ENCODE results near the gene DGKB.

DNA sequence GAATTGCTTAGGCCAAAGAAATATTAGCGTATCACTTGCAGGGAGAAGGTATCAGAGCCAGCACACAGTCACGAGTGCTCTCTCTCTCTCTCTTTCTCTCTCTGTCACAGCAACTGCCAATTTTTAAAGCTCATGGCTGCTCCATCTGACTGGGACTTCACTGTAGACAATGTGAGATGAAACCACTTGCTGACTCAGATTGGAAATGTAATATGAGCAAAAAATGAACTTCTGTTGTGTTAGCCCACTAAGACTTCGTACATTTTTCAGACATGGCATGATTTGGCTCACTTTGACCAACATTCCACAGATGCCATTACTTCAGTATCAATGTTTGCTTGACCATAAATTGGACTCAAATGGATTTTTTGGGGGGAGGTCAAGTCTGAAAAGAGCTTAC lies 68.1 kb downstream of the DGKB start:
- TF ChIP-seq, protein P1, sequence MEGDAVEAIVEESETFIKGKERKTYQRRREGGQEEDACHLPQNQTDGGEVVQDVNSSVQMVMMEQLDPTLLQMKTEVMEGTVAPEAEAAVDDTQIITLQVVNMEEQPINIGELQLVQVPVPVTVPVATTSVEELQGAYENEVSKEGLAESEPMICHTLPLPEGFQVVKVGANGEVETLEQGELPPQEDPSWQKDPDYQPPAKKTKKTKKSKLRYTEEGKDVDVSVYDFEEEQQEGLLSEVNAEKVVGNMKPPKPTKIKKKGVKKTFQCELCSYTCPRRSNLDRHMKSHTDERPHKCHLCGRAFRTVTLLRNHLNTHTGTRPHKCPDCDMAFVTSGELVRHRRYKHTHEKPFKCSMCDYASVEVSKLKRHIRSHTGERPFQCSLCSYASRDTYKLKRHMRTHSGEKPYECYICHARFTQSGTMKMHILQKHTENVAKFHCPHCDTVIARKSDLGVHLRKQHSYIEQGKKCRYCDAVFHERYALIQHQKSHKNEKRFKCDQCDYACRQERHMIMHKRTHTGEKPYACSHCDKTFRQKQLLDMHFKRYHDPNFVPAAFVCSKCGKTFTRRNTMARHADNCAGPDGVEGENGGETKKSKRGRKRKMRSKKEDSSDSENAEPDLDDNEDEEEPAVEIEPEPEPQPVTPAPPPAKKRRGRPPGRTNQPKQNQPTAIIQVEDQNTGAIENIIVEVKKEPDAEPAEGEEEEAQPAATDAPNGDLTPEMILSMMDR (IDR thresholded peaks at IDR 0.05), result no peak
- no peak for TF ChIP-seq POLR2A (IDR thresholded peaks at IDR 0.05)
- no peak for TF ChIP-seq POLR2AphosphoS5 (IDR thresholded peaks at IDR 0.05)
- no peak for TF ChIP-seq EP300 (IDR thresholded peaks at IDR 0.05)

Data from gastroesophageal sphincter (tissue), 3 donors.